RWPE2 (cell line): ENCODE measurements around the gene NAXD.
"Not testable (repeated sequence)": the region's sequence is repeated elsewhere in the genome, so short reads cannot be mapped to it uniquely, and the experiment has no call there.

Experiments
- ATAC-seq: fragments of 200-7000 bp; cut with Tn5 transposase; 3 replicates; pipeline ENCODE4 v1.9.1; 2021; ENCODE audit warnings: low read depth
- DNase-seq: peaks from one replicate; pipeline ENCODE4 v3.0.0-alpha.2; 2020; ENCODE audit warnings: low spot score
- H3K27ac ChIP-seq: fragments of 450-650 bp; 2 replicates; pipeline ENCODE4 v1.5.1; 2017; ENCODE audit warnings: mild to moderate bottlenecking; ENCODE audit not compliant: poor library complexity, severe bottlenecking
- H3K27me3 ChIP-seq: fragments of 250-450 bp; sonication (Bioruptor Pico); 2 replicates; pipeline ENCODE4 v1.5.1; 2021; ENCODE audit warnings: mild to moderate bottlenecking, moderate library complexity; ENCODE audit not compliant: insufficient read depth, poor library complexity, severe bottlenecking
- H3K36me3 ChIP-seq: fragments of 250-450 bp; sonication (Bioruptor Pico); 2 replicates; pipeline ENCODE4 v1.5.1; 2020; ENCODE audit warnings: low read depth, mild to moderate bottlenecking, moderate library complexity
- H3K4me1 ChIP-seq: fragments of 250-450 bp; sonication (Bioruptor Pico); 2 replicates; pipeline ENCODE4 v1.5.1; 2021; ENCODE audit warnings: mild to moderate bottlenecking, moderate library complexity; ENCODE audit not compliant: insufficient read depth, poor library complexity, severe bottlenecking
- H3K4me3 ChIP-seq: fragments of 250-450 bp; sonication (Bioruptor Pico); 2 replicates; pipeline ENCODE4 v1.5.1; 2021; ENCODE audit warnings: mild to moderate bottlenecking, moderate library complexity; ENCODE audit not compliant: severe bottlenecking
- H3K9me3 ChIP-seq: fragments of 250-450 bp; sonication (Bioruptor Pico); 2 replicates; pipeline ENCODE4 v1.5.1; 2021; ENCODE audit warnings: mild to moderate bottlenecking, moderate library complexity; ENCODE audit not compliant: severe bottlenecking
- CTCF ChIP-seq: fragments of 450-650 bp; IDR thresholded peaks from one replicate; pipeline ENCODE4 v1.5.1; 2017; ENCODE audit warnings: mild to moderate bottlenecking, moderate library complexity; ENCODE audit not compliant: poor library complexity, severe bottlenecking

NAXD gene

DNA sequence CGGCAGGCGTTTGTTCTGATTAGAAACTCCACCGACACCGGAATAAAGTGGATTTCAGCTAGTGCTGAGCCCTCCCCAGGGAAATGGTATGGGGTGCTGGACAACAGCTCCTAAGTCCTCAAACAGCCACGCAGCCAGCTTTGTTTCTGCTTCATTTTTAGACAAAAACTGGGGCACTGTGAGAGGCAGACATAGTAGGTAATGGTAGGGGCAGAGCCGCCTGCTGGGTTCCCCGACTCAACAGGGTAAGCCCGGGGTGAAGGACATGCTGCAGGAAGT lies 50.8 kb downstream of the NAXD start:
- peaks cover 73% of the 10 kb centered on the region for H3K36me3 ChIP-seq
- no peaks in the 10 kb centered on the region for H3K27me3 ChIP-seq
- ATAC-seq, result no peak
- H3K4me3 ChIP-seq, result no peak overlapping the region
- no peaks in the 10 kb centered on the region for H3K9me3 ChIP-seq
- no peak for TF ChIP-seq CTCF
- no peaks in the 10 kb centered on the region for H3K4me1 ChIP-seq
- H3K27ac ChIP-seq, result no peak overlapping the region
- DNase-seq, result no peak

DNA sequence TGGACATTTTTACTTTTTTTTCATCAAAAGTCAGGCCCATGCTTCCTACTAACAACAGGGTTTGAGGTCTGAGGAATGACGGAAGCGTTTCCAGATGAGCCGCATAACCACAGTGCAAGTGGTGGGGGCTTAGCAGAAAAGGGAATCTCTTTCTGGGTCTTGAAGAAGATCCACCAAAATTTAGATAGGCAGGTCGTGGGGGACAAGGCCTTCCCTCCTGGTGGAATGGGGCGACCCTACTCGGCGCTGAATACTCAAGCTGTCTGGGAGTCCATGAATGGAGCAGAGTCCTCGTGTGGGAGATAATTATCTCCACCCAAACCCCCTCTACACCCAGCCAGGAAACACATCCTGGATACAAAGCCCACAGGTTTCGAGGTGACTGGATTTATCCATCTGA lies 53.7 kb downstream of the NAXD start:
- H3K36me3 ChIP-seq, result peaks cover 51% of the 10 kb centered on the region

GRCh38 chr13:110669814-110670213 lies 54.5 kb downstream of the NAXD start:
- not testable (repeated sequence) for DNase-seq, H3K27me3 ChIP-seq, ATAC-seq, H3K27ac ChIP-seq, H3K4me3 ChIP-seq, H3K4me1 ChIP-seq, H3K9me3 ChIP-seq
- peaks cover 47% of the 10 kb centered on the region for H3K36me3 ChIP-seq

More for the DNA sequence above, 53.7 kb downstream of the NAXD start:
- no peak overlapping the region for H3K27ac ChIP-seq
- no peaks in the 10 kb centered on the region for H3K27me3 ChIP-seq
- no peak for TF ChIP-seq CTCF
- DNase-seq, result no peak
- H3K4me1 ChIP-seq, result no peaks in the 10 kb centered on the region
- ATAC-seq, result no peak
- H3K4me3 ChIP-seq, result no peak overlapping the region
- no peaks in the 10 kb centered on the region for H3K9me3 ChIP-seq

GRCh38 chr13:110676595-110677587 lies 61.5 kb downstream of the NAXD start:
- no peak for DNase-seq
- TF ChIP-seq CTCF, result no peak
- Histone ChIP-seq H3K9me3 (no peaks in the 10 kb centered on the region), H3K27ac (no peak overlapping the region), H3K36me3 (peaks cover 45% of the 10 kb centered on the region), H3K4me3 (no peak overlapping the region), H3K27me3 (no peaks in the 10 kb centered on the region), H3K4me1 (no peaks in the 10 kb centered on the region)
- no peak for ATAC-seq

GRCh38 chr13:110677731-110678545 lies 62.6 kb downstream of the NAXD start:
- no peaks in the 10 kb centered on the region for H3K27me3 ChIP-seq
- no peak overlapping the region for H3K4me3 ChIP-seq
- ATAC-seq (no peak), DNase-seq (no peak)
- no peak for TF ChIP-seq CTCF
- no peak overlapping the region for H3K27ac ChIP-seq
- H3K36me3 ChIP-seq, result peaks cover 56% of the 10 kb centered on the region
- no peaks in the 10 kb centered on the region for H3K4me1 ChIP-seq
- no peaks in the 10 kb centered on the region for H3K9me3 ChIP-seq
